ENCODE measurements around the gene LBX2. TPM values are rescaled to one million over a fixed set of nuclear protein-coding genes. Genes with fewer than 3 reads are reported as not detected.
A peak's percentile ranks its signal among the peaks of the same experiment; 100 is the strongest.

LBX2 gene
- total and polyA plus RNA-seq, 9 of the 15 experiments (the other 6 are each of a cell fraction or from before 2014, with no cell fraction given) = 0.39 to 6.2 (median 1.8) TPM; not detected in 1

- TF ChIP-seq ZNF253 (CRISPR knock-in tag; conservative IDR thresholded peaks at IDR 0.05) (0 out of 2 replicates have a peak, but pooled peaks have one; percentile 40), CAMTA2 (CRISPR knock-in tag; conservative IDR thresholded peaks at IDR 0.05) (no peak), ETV1 (tag; conservative IDR thresholded peaks at IDR 0.05; ENCODE audit: low read depth) (peak; percentile 97), ZNF316 (IDR thresholded peaks at IDR 0.05) (peak; percentile 70), TRIM24 (IDR thresholded peaks at IDR 0.05) (peak in 1 of 2 experiments; percentile 60; a peak in 1 of 4 replicates), HMGN3 (IDR thresholded peaks at IDR 0.05; ENCODE audit: borderline replicate concordance, extremely low read depth, insufficient read length, low read depth, low read length) (peak; percentile 72), YBX1 (IDR thresholded peaks at IDR 0.05) (no peak), ZNF717 (CRISPR knock-in tag; IDR thresholded peaks at IDR 0.05) (no peak), ZNF644 (tag; IDR thresholded peaks at IDR 0.05; ENCODE audit: low read depth) (peak; percentile 89), ATF1 (CRISPR knock-in tag; IDR thresholded peaks at IDR 0.05) (no peak), ATF1 (tag; IDR thresholded peaks at IDR 0.05) (peak; percentile 90), FOXM1 (IDR thresholded peaks at IDR 0.05; ENCODE audit: low read depth) (no peak), FOXM1 (CRISPR knock-in tag; IDR thresholded peaks at IDR 0.05; ENCODE audit: low read depth) (peak; percentile 90; the same call in 1 of the 2 replicates), PREB (CRISPR knock-in tag; IDR thresholded peaks at IDR 0.05) (no peak), E2F8 (IDR thresholded peaks at IDR 0.05; ENCODE audit: low read depth, partially characterized antibody) (peak; percentile 94), SMARCA4 (IDR thresholded peaks at IDR 0.05) (no peak), SMARCA5 (IDR thresholded peaks at IDR 0.05) (no peak), PTBP1 (IDR thresholded peaks at IDR 0.05; ENCODE audit: low read depth, low read length) (peak; percentile 29; the same call in 1 of the 2 replicates)
- TF ChIP-seq, protein P1, sequence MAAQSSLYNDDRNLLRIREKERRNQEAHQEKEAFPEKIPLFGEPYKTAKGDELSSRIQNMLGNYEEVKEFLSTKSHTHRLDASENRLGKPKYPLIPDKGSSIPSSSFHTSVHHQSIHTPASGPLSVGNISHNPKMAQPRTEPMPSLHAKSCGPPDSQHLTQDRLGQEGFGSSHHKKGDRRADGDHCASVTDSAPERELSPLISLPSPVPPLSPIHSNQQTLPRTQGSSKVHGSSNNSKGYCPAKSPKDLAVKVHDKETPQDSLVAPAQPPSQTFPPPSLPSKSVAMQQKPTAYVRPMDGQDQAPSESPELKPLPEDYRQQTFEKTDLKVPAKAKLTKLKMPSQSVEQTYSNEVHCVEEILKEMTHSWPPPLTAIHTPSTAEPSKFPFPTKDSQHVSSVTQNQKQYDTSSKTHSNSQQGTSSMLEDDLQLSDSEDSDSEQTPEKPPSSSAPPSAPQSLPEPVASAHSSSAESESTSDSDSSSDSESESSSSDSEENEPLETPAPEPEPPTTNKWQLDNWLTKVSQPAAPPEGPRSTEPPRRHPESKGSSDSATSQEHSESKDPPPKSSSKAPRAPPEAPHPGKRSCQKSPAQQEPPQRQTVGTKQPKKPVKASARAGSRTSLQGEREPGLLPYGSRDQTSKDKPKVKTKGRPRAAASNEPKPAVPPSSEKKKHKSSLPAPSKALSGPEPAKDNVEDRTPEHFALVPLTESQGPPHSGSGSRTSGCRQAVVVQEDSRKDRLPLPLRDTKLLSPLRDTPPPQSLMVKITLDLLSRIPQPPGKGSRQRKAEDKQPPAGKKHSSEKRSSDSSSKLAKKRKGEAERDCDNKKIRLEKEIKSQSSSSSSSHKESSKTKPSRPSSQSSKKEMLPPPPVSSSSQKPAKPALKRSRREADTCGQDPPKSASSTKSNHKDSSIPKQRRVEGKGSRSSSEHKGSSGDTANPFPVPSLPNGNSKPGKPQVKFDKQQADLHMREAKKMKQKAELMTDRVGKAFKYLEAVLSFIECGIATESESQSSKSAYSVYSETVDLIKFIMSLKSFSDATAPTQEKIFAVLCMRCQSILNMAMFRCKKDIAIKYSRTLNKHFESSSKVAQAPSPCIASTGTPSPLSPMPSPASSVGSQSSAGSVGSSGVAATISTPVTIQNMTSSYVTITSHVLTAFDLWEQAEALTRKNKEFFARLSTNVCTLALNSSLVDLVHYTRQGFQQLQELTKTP (IDR thresholded peaks at IDR 0.05; ENCODE audit: low read depth in 1 of 2, partially characterized antibody in 2 of 2) = peak in 1 of 2 experiments; percentile 77
- TF ChIP-seq, protein P2, sequence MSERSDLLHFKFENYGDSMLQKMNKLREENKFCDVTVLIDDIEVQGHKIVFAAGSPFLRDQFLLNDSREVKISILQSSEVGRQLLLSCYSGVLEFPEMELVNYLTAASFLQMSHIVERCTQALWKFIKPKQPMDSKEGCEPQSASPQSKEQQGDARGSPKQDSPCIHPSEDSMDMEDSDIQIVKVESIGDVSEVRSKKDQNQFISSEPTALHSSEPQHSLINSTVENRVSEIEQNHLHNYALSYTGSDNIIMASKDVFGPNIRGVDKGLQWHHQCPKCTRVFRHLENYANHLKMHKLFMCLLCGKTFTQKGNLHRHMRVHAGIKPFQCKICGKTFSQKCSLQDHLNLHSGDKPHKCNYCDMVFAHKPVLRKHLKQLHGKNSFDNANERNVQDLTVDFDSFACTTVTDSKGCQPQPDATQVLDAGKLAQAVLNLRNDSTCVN (CRISPR knock-in tag; IDR thresholded peaks at IDR 0.05) = peak; percentile 72; the same call in 1 of the 2 replicates
Measured at GRCh38 chr2:74472086-74472944, 27.1 kb downstream of the LBX2 start, which contains the start of gene MRPL53 (continued).

Data from K562 (cell line).